ENCODE results near the gene CSNK2A2. TPM values are rescaled to one million over a fixed set of nuclear protein-coding genes. Genes with fewer than 3 reads are reported as not detected.

Gene CSNK2A2
- total RNA-seq, 1 donor from 2014 or later: 81.6 TPM

GRCh38 chr16:58212824-58213655, 15.1 kb upstream of the CSNK2A2 start:
- H2AFZ ChIP-seq (replicated peaks): no peak overlapping the region
- no peaks in the 10 kb centered on the region for H4K20me1 ChIP-seq (ENCODE audit: low read depth)
- no peak overlapping the region for H3K4me3 ChIP-seq
- H3K79me2 ChIP-seq (ENCODE audit: low read depth): no peaks in the 10 kb centered on the region
- H3K27me3 ChIP-seq: peaks cover 6% of the 10 kb centered on the region
- no peak overlapping the region for H3K27ac ChIP-seq
- H3K4me1 Mint-ChIP-seq: no peaks in the 10 kb centered on the region
- H3K9me3 Mint-ChIP-seq: peaks cover 4% of the 10 kb centered on the region
- no peak overlapping the region for H3K9ac ChIP-seq
- H3K36me3 ChIP-seq: no peaks in the 10 kb centered on the region
- H3K4me2 ChIP-seq: no peak overlapping the region
- no peaks in the 10 kb centered on the region for H3K4me1 ChIP-seq
- H3K9me3 ChIP-seq (ENCODE audit: low read depth): no peaks in the 10 kb centered on the region
- H3K4me3 Mint-ChIP-seq: no peak overlapping the region
- no peak for DNase-seq (ENCODE audit: low spot score)
- H3K27me3 Mint-ChIP-seq (ENCODE audit: insufficient read depth, low read depth): peaks cover 4% of the 10 kb centered on the region
- TF ChIP-seq EZH2 (IDR thresholded peaks at IDR 0.05) (no peak), EZH2phosphoT487 (IDR thresholded peaks at IDR 0.05) (no peak)
- TF ChIP-seq, protein P1, sequence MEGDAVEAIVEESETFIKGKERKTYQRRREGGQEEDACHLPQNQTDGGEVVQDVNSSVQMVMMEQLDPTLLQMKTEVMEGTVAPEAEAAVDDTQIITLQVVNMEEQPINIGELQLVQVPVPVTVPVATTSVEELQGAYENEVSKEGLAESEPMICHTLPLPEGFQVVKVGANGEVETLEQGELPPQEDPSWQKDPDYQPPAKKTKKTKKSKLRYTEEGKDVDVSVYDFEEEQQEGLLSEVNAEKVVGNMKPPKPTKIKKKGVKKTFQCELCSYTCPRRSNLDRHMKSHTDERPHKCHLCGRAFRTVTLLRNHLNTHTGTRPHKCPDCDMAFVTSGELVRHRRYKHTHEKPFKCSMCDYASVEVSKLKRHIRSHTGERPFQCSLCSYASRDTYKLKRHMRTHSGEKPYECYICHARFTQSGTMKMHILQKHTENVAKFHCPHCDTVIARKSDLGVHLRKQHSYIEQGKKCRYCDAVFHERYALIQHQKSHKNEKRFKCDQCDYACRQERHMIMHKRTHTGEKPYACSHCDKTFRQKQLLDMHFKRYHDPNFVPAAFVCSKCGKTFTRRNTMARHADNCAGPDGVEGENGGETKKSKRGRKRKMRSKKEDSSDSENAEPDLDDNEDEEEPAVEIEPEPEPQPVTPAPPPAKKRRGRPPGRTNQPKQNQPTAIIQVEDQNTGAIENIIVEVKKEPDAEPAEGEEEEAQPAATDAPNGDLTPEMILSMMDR (IDR thresholded peaks at IDR 0.05): no peak
- H3K27ac Mint-ChIP-seq: no peak overlapping the region
- H3K36me3 Mint-ChIP-seq: no peaks in the 10 kb centered on the region
- no peaks in the 10 kb centered on the region for H3F3A ChIP-seq (ENCODE audit: low read depth)

DNA sequence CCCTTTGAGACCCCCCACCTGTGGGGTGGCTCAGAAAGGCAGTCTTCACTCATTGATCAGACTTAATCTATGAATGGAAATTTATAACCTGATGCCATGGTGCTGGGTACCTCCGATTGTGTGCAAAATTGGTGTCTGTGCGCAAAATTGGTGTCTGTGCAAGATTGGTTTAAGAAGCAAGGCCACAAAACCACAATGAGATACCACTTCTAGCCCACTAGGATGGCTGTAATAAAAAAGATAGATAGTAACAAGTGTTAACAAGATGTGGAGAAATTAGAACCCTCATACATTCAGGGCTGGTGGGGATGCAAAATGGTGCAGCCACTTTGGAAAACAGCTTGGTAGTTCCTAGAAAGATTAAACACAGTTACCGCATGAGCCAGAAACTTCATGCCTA, 13.9 kb upstream of the CSNK2A2 start:
- H3K27ac ChIP-seq: no peak overlapping the region
- H3K9ac ChIP-seq: no peak overlapping the region
- H3K4me1 ChIP-seq: no peaks in the 10 kb centered on the region
- H3K4me3 ChIP-seq: no peak overlapping the region
- H3K36me3 Mint-ChIP-seq: no peaks in the 10 kb centered on the region
- no peak overlapping the region for H3K4me3 Mint-ChIP-seq
- TF ChIP-seq EZH2 (IDR thresholded peaks at IDR 0.05) (no peak), EZH2phosphoT487 (IDR thresholded peaks at IDR 0.05) (no peak)
- TF ChIP-seq, protein P1 (IDR thresholded peaks at IDR 0.05): no peak
- DNase-seq (ENCODE audit: low spot score): no peak
- no peak overlapping the region for H2AFZ ChIP-seq (replicated peaks)
- no peaks in the 10 kb centered on the region for H4K20me1 ChIP-seq (ENCODE audit: low read depth)
- H3K4me2 ChIP-seq: no peak overlapping the region
- no peaks in the 10 kb centered on the region for H3K36me3 ChIP-seq
- H3K79me2 ChIP-seq (ENCODE audit: low read depth): no peaks in the 10 kb centered on the region
- H3K4me1 Mint-ChIP-seq: no peaks in the 10 kb centered on the region
- H3K27me3 Mint-ChIP-seq (ENCODE audit: insufficient read depth, low read depth): peaks cover 4% of the 10 kb centered on the region
- no peak overlapping the region for H3K27ac Mint-ChIP-seq
- H3K9me3 Mint-ChIP-seq: no peaks in the 10 kb centered on the region
- no peaks in the 10 kb centered on the region for H3K9me3 ChIP-seq (ENCODE audit: low read depth)
- peaks cover 6% of the 10 kb centered on the region for H3K27me3 ChIP-seq
- no peaks in the 10 kb centered on the region for H3F3A ChIP-seq (ENCODE audit: low read depth)

DNA sequence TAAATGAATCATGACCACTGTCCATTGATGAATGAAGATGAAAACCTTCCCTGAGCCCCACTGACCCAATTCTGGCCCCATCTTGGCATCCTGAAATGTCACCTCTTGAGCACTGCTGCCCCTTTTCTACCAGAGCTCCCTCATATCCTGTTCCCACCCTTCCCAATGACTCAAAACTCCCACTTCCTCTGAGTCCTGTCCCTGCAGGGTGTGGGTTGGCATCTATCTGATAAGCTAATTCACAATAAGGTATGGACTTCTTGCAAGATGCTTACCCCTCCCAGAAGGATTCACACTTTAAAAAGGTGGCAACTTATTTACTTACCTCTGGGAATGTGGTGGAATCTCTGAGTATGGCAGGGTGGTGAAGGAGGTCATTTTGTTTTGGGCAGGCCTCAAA, 13.3 kb upstream of the CSNK2A2 start:
- Histone ChIP-seq H2AFZ (replicated peaks) (no peak overlapping the region), H3K4me2 (no peak overlapping the region), H3K36me3 (no peaks in the 10 kb centered on the region), H3K4me1 (peaks cover 5% of the 10 kb centered on the region), H3K27me3 (peaks cover 6% of the 10 kb centered on the region), H3K27ac (no peak overlapping the region), H3F3A (ENCODE audit: low read depth) (no peaks in the 10 kb centered on the region), H3K79me2 (ENCODE audit: low read depth) (no peaks in the 10 kb centered on the region), H3K9me3 (ENCODE audit: low read depth) (no peaks in the 10 kb centered on the region), H3K4me3 (no peak overlapping the region), H3K9ac (no peak overlapping the region), H4K20me1 (ENCODE audit: low read depth) (no peaks in the 10 kb centered on the region)
- no peak for TF ChIP-seq EZH2 (IDR thresholded peaks at IDR 0.05)
- H3K4me1 Mint-ChIP-seq: no peaks in the 10 kb centered on the region
- no peak for DNase-seq (ENCODE audit: low spot score)
- H3K36me3 Mint-ChIP-seq: no peaks in the 10 kb centered on the region
- H3K27ac Mint-ChIP-seq: no peak overlapping the region
- H3K4me3 Mint-ChIP-seq: no peak overlapping the region
- peaks cover 4% of the 10 kb centered on the region for H3K27me3 Mint-ChIP-seq (ENCODE audit: insufficient read depth, low read depth)
- no peaks in the 10 kb centered on the region for H3K9me3 Mint-ChIP-seq
